Breast epithelium (tissue), 4 donors: ENCODE results near the gene DYNLRB1. TPM values are rescaled to one million over a fixed set of nuclear protein-coding genes. Genes with fewer than 3 reads are reported as not detected.

Source experiments
- DNase-seq, 2 donors: peaks; one replicate each; pipeline ENCODE4 v3.0.0-alpha.2; 2019; ENCODE audit warnings: low spot score in 2 of 2
- H3K27ac ChIP-seq, 2 donors: fragments of 200-600 bp; sonication (generic) in 1 of 2; one replicate each; pipeline ENCODE4 v1.5.1; 2016 to 2019; ENCODE audit warnings: mild to moderate bottlenecking in 1 of 2
- H3K27me3 ChIP-seq, 2 donors: fragments of 200-600 bp; sonication (generic) in 1 of 2; one replicate each; pipeline versions ENCODE4 v1.5.1 to v1.6.0; 2017 to 2019; ENCODE audit warnings: control low read depth in 1 of 2, mild to moderate bottlenecking in 1 of 2
- H3K36me3 ChIP-seq: fragments of 200-600 bp; one replicate; pipeline ENCODE4 v1.5.1; 2019
- H3K4me1 ChIP-seq, 2 donors: fragments of 200-600 bp; sonication (generic); one replicate each; pipeline ENCODE4 v1.5.1; 2016 to 2019; ENCODE audit warnings: control low read depth in 1 of 2
- H3K4me3 ChIP-seq, 3 donors: fragments of 200-600 bp; sonication (generic); 1 replicate in 2 of 3; 2 replicates in 1 of 3; pipeline ENCODE4 v1.5.1; 2016 to 2019; ENCODE audit warnings: mild to moderate bottlenecking in 3 of 3, moderate library complexity in 2 of 3
- H3K9me3 ChIP-seq, 2 donors: fragments of 200-600 bp; sonication (generic) in 1 of 2; one replicate each; pipeline ENCODE4 v1.5.1; 2016 to 2019; ENCODE audit warnings: control low read depth in 1 of 2
- CTCF ChIP-seq, 3 donors: fragments of 450-650 bp; IDR thresholded peaks; one replicate each; pipeline ENCODE4 v1.5.1; 2016 to 2017; ENCODE audit warnings: antibody characterized with exemption in 3 of 3, mild to moderate bottlenecking in 3 of 3, moderate library complexity in 3 of 3
- POLR2A ChIP-seq: fragments of 450-650 bp; IDR thresholded peaks from one replicate; pipeline ENCODE4 v1.6.1; 2016; ENCODE audit warnings: antibody characterized with exemption, mild to moderate bottlenecking, moderate library complexity
- POLR2AphosphoS5 ChIP-seq, 3 donors: sonication (generic); formaldehyde crosslinking; IDR thresholded peaks; one replicate each; pipeline ENCODE4 v1.6.1; 2017; ENCODE audit warnings: antibody characterized with exemption in 3 of 3
- intact Hi-C: fragments of 100-400 bp; cut with DNase I; formaldehyde crosslinking; loops from one replicate; pipeline ENCODE4 v1.15.1; 2023; ENCODE audit warnings: low total_unique reads
- total RNA-seq, 3 donors: library from RNA; depleted of rRNA; stranded (reverse); fragments of >200 nt; gene quantifications; one replicate each; pipeline ENCODE4 v1.1.0, GENCODE V29; 2016

Gene DYNLRB1
- total RNA-seq, 3 donors from 2014 or later = 77.7 to 100.0 (median 98.1) TPM

- Histone ChIP-seq H3K36me3 (no peaks in the 10 kb centered on the region), H3K4me1 (peaks cover 8 to 37% of the 10 kb centered on the region in 2 donors), H3K27ac (peak overlapping the region; percentile 60 to 62), H3K27me3 (no peaks in the 10 kb centered on the region), H3K9me3 (no peaks in the 10 kb centered on the region), H3K4me3 (no peak overlapping the region)
- DNase-seq = no peak
- TF ChIP-seq CTCF (IDR thresholded peaks at IDR 0.05) = peak in 1 of 3 donors; percentile 33
- TF ChIP-seq POLR2AphosphoS5 (IDR thresholded peaks at IDR 0.05) = no peak
- intact Hi-C loops = no loop called here
These were observed 7.0 kb downstream of the DYNLRB1 start for GRCh38 chr20:34522969-34523871.

GRCh38 chr20:34524426-34524825, 8.2 kb downstream of the DYNLRB1 start:
- DNase-seq = no peak
- TF ChIP-seq POLR2A (no peak), POLR2AphosphoS5 (IDR thresholded peaks at IDR 0.05) (no peak), CTCF (IDR thresholded peaks at IDR 0.05) (no peak)
- H3K27me3 ChIP-seq = no peaks in the 10 kb centered on the region
- intact Hi-C loops = no loop called here
- H3K4me1 ChIP-seq = peaks cover 8 to 37% of the 10 kb centered on the region in 2 donors
- H3K9me3 ChIP-seq = no peaks in the 10 kb centered on the region
- peak overlapping the region in 1 of 2 donors; percentile 96 for H3K27ac ChIP-seq
- H3K36me3 ChIP-seq = no peaks in the 10 kb centered on the region
- no peak overlapping the region for H3K4me3 ChIP-seq

GRCh38 chr20:34525342-34525708, 9.1 kb downstream of the DYNLRB1 start:
- no peaks in the 10 kb centered on the region for H3K36me3 ChIP-seq
- intact Hi-C loops = no loop called here
- no peak for TF ChIP-seq POLR2A
- no peak for TF ChIP-seq CTCF (IDR thresholded peaks at IDR 0.05)
- no peak for TF ChIP-seq POLR2AphosphoS5 (IDR thresholded peaks at IDR 0.05)
- no peaks in the 10 kb centered on the region for H3K27me3 ChIP-seq
- peak overlapping the region; percentile 94 to 96 for H3K27ac ChIP-seq
- H3K4me3 ChIP-seq = peak overlapping the region in 1 of 3 donors; percentile 41
- H3K9me3 ChIP-seq = no peaks in the 10 kb centered on the region
- no peak for DNase-seq
- peaks cover 8 to 37% of the 10 kb centered on the region in 2 donors for H3K4me1 ChIP-seq

- DNase-seq = peak; percentile 92 to 95
- TF ChIP-seq CTCF (IDR thresholded peaks at IDR 0.05) (no peak), POLR2AphosphoS5 (IDR thresholded peaks at IDR 0.05) (peak; percentile 69 to 77 (median 70))
- Histone ChIP-seq H3K9me3 (no peaks in the 10 kb centered on the region), H3K4me3 (peak overlapping the region in 1 of 3 donors; percentile 41), H3K27me3 (no peaks in the 10 kb centered on the region), H3K4me1 (peaks cover 8 to 37% of the 10 kb centered on the region in 2 donors), H3K36me3 (no peaks in the 10 kb centered on the region), H3K27ac (peak overlapping the region; percentile 94 to 96)
- intact Hi-C loops = no loop called here
These were observed 9.6 kb downstream of the DYNLRB1 start for GRCh38 chr20:34525709-34526416.

- no peak for TF ChIP-seq POLR2A
- Histone ChIP-seq H3K36me3 (no peaks in the 10 kb centered on the region), H3K27ac (peak overlapping the region; percentile 94 to 96), H3K4me1 (peaks cover 8 to 37% of the 10 kb centered on the region in 2 donors), H3K9me3 (no peaks in the 10 kb centered on the region), H3K27me3 (no peaks in the 10 kb centered on the region), H3K4me3 (no peak overlapping the region)
- intact Hi-C loops = no loop called here
- DNase-seq = no peak
These were observed 10.2 kb downstream of the DYNLRB1 start for GRCh38 chr20:34526466-34526865.
